Measurements from ENCODE around the gene RET. TPM values are rescaled to one million over a fixed set of nuclear protein-coding genes. Genes with fewer than 3 reads are reported as not detected.
"Not testable (repeated sequence)": the region's sequence is repeated elsewhere in the genome, so short reads cannot be mapped to it uniquely, and the experiment has no call there.

Gene RET
- total and polyA plus RNA-seq, 2 of the 8 experiments (the other 6 are each of a cell fraction or from before 2014, with no cell fraction given), result 6.7 to 8.4 TPM

GRCh38 chr10:43145311-43145710 is 68.4 kb downstream of the RET start (continued):
- TF ChIP-seq CTCF (IDR thresholded peaks at IDR 0.05; ENCODE audit: control extremely low read depth in 1 of 3, insufficient read depth in 1 of 3, low read depth in 1 of 3, low read length in 3 of 3), result no peak
- no peak for TF ChIP-seq SP4 (IDR thresholded peaks at IDR 0.05; ENCODE audit: low read length)
- no peak for TF ChIP-seq NANOG (IDR thresholded peaks at IDR 0.05; ENCODE audit: insufficient read depth, low read depth, low read length, poor library complexity, severe bottlenecking)

- H4K91ac ChIP-seq (replicated peaks; ENCODE audit: insufficient read length, low read length); H4K20me1 ChIP-seq (replicated peaks in 1 of 2; ENCODE audit: control insufficient read depth in 1 of 2, insufficient read depth in 2 of 2, low read length in 2 of 2); H3K4me1 ChIP-seq (replicated peaks in 1 of 4; ENCODE audit: control insufficient read depth in 3 of 4, insufficient read depth in 4 of 4, low read length in 3 of 4); H3K23me2 ChIP-seq (ENCODE audit: low read depth, low read length); FAIRE-seq; H3K4ac ChIP-seq (replicated peaks; ENCODE audit: insufficient read length, low read depth, low read length); H3K23ac ChIP-seq (ENCODE audit: insufficient read length); H3K27me3 ChIP-seq (replicated peaks in 1 of 4; ENCODE audit: control insufficient read depth in 3 of 4, extremely low read depth in 1 of 4, insufficient read depth in 3 of 4, low read length in 3 of 4); H2AK5ac ChIP-seq (ENCODE audit: low read depth, low read length); POLR2A ChIA-PET (ENCODE audit: partially characterized antibody); H3K27ac ChIP-seq (ENCODE audit: low read depth, low read length); H3K79me1 ChIP-seq (ENCODE audit: low read depth, low read length); H3K4me2 ChIP-seq (ENCODE audit: insufficient read depth in 1 of 2, low read depth in 2 of 2, low read length in 2 of 2); H3K9me3 ChIP-seq (ENCODE audit: insufficient read depth in 2 of 2, low read depth in 1 of 2, low read length in 1 of 2); H2BK15ac ChIP-seq (ENCODE audit: low read length); H3K56ac ChIP-seq (replicated peaks; ENCODE audit: insufficient read length, low read depth, low read length); H4K8ac ChIP-seq (ENCODE audit: extremely low read depth, insufficient read depth, low read length); H3K18ac ChIP-seq (ENCODE audit: extremely low read depth, low read length); H2BK20ac ChIP-seq (ENCODE audit: low read length); H2AFZ ChIP-seq (ENCODE audit: low read length); H2BK12ac ChIP-seq (ENCODE audit: low read depth, low read length); H3K14ac ChIP-seq (ENCODE audit: insufficient read length); DNase-seq (ENCODE audit: low read depth in 1 of 2, low spot score in 2 of 2); H3K9ac ChIP-seq (replicated peaks in 1 of 4; ENCODE audit: extremely low read depth in 1 of 4, low read depth in 3 of 4, low read length in 3 of 4); H2BK120ac ChIP-seq (replicated peaks; ENCODE audit: low read depth, low read length); H3K4me3 ChIP-seq (ENCODE audit: extremely low read depth in 1 of 4, insufficient read depth in 2 of 4, low read depth in 3 of 4, low read length in 4 of 4); H4K5ac ChIP-seq (ENCODE audit: insufficient read length, low read depth, low read length); H3K36me3 ChIP-seq (ENCODE audit: control insufficient read depth in 2 of 4, insufficient read depth in 4 of 4, low read length in 3 of 4); H2BK5ac ChIP-seq (ENCODE audit: low read depth, low read length): not testable (repeated sequence)
- CTCF ChIA-PET (ENCODE audit: partially characterized antibody), result interaction anchor here (0.6 kb wide), 1 partner anchor 186 kb away, joined by 3 read pairs; no protein-coding TSS in a partner anchor
- peaks cover 0 to 15% of the 10 kb centered on the region in 2 experiments; a peak in 2 of 4 replicates for H3K79me2 ChIP-seq (ENCODE audit: control insufficient read depth in 1 of 2, insufficient read depth in 2 of 2, low read length in 2 of 2)
- 89% methylated on average over 1 of the region's 1 CpG; no CpG with 5 or more reads in 1 of the 2 experiments for WGBS, 2 experiments (ENCODE audit: extremely low coverage in 1 of 2, insufficient coverage in 1 of 2, insufficient read length in 1 of 2, insufficient replicate concordance in 2 of 2, low coverage in 1 of 2, low lambda C conversion rate in 2 of 2, missing lambda C conversion rate in 1 of 2)
These were observed 69.1 kb downstream of the RET start for GRCh38 chr10:43145936-43146335.

Measured in H1 (cell line).